Trophoblast cell (in vitro differentiated cells and primary cell): Measurements from ENCODE around the gene RRAGB.

Experiments used
- DNase-seq, 2 donors: peaks; one replicate each; pipeline ENCODE4 v3.0.0-alpha.2; 2016
- H2AFZ ChIP-seq: 2 replicates; pipeline ENCODE4 v1.6.1; 2013; ENCODE audit warnings: low read length, moderate library complexity, mild to moderate bottlenecking; ENCODE audit not compliant: insufficient read depth, poor library complexity
- H2AK5ac ChIP-seq: 2 replicates; pipeline ENCODE4 v1.6.1; 2013; ENCODE audit warnings: mild to moderate bottlenecking, low read length
- H2BK120ac ChIP-seq: 2 replicates; pipeline ENCODE4 v1.6.1; 2013; ENCODE audit warnings: low read length, mild to moderate bottlenecking, moderate library complexity; ENCODE audit not compliant: insufficient read depth, poor library complexity
- H2BK12ac ChIP-seq: 2 replicates; pipeline ENCODE4 v1.6.1; 2013; ENCODE audit warnings: mild to moderate bottlenecking, low read length, moderate library complexity
- H2BK5ac ChIP-seq: 2 replicates; pipeline ENCODE4 v1.6.1; 2013; ENCODE audit warnings: low read length, low read depth, moderate library complexity, mild to moderate bottlenecking; ENCODE audit not compliant: poor library complexity
- H3K14ac ChIP-seq: 2 replicates; pipeline ENCODE4 v1.6.1; 2013; ENCODE audit warnings: mild to moderate bottlenecking, low read length
- H3K18ac ChIP-seq: 2 replicates; pipeline ENCODE4 v1.6.1; 2013; ENCODE audit warnings: mild to moderate bottlenecking, low read length
- H3K23ac ChIP-seq: 2 replicates; pipeline ENCODE4 v1.6.1; 2013; ENCODE audit warnings: low read length
- H3K27ac ChIP-seq: 2 replicates; pipeline ENCODE4 v1.5.1; 2013; ENCODE audit warnings: low read depth, mild to moderate bottlenecking, inconsistent platforms, low read length, moderate library complexity
- H3K27me3 ChIP-seq: 2 replicates; pipeline ENCODE4 v1.6.1; 2013; ENCODE audit warnings: inconsistent platforms, mild to moderate bottlenecking, low read length, moderate library complexity; ENCODE audit not compliant: insufficient read depth
- H3K36me3 ChIP-seq, 2 experiments: 1 replicate in 1 of 2; 2 replicates in 1 of 2; pipeline ENCODE4 v1.6.1; 2013; ENCODE audit warnings: low read length in 2 of 2, mild to moderate bottlenecking in 2 of 2, moderate library complexity in 1 of 2; ENCODE audit not compliant: insufficient read depth in 2 of 2, control insufficient read depth in 1 of 2
- H3K4ac ChIP-seq: 2 replicates; pipeline ENCODE4 v1.6.1; 2013; ENCODE audit warnings: low read depth, mild to moderate bottlenecking, low read length, moderate library complexity
- H3K4me1 ChIP-seq, 2 experiments: 1 replicate in 1 of 2; 2 replicates in 1 of 2; pipeline ENCODE4 v1.6.1; 2013; ENCODE audit warnings: low read length in 2 of 2, mild to moderate bottlenecking in 2 of 2, moderate library complexity in 1 of 2; ENCODE audit not compliant: insufficient read depth in 2 of 2, control insufficient read depth in 1 of 2
- H3K4me2 ChIP-seq: 2 replicates; pipeline ENCODE4 v1.6.1; 2013; ENCODE audit warnings: inconsistent platforms, mild to moderate bottlenecking, low read length, moderate library complexity
- H3K4me3 ChIP-seq: 2 replicates; pipeline ENCODE4 v1.5.1; 2013; ENCODE audit warnings: mild to moderate bottlenecking, low read depth, low read length, inconsistent platforms
- H3K79me1 ChIP-seq: one replicate; pipeline ENCODE4 v1.6.1; 2013; ENCODE audit warnings: low read length
- H3K79me2 ChIP-seq: 2 replicates; pipeline ENCODE4 v1.6.1; 2013; ENCODE audit warnings: low read length, mild to moderate bottlenecking; ENCODE audit not compliant: control insufficient read depth, insufficient read depth, poor library complexity
- H3K9ac ChIP-seq: 2 replicates; pipeline ENCODE4 v1.6.1; 2013; ENCODE audit warnings: mild to moderate bottlenecking, low read length
- H3K9me3 ChIP-seq: 2 replicates; pipeline ENCODE4 v1.6.1; 2013; ENCODE audit warnings: low read depth, mild to moderate bottlenecking, control low read depth, inconsistent platforms, low read length; ENCODE audit not compliant: insufficient read depth
- H4K12ac ChIP-seq: 2 replicates; pipeline ENCODE4 v1.6.1; 2013; ENCODE audit warnings: low read depth, mild to moderate bottlenecking, low read length, moderate library complexity
- H4K8ac ChIP-seq: 2 replicates; pipeline ENCODE4 v1.6.1; 2013; ENCODE audit warnings: low read depth, mild to moderate bottlenecking, low read length, moderate library complexity
- H4K91ac ChIP-seq: one replicate; pipeline ENCODE4 v1.6.1; 2013; ENCODE audit warnings: low read depth, mild to moderate bottlenecking, low read length, moderate library complexity
- WGBS: extraction: QIAGEN DNeasy Blood & Tissue Kit; methylation state at CpG from one replicate; pipeline ENCODE4 v1.1.7; 2013; ENCODE audit warnings: missing lambda C conversion rate; ENCODE audit not compliant: insufficient read length, insufficient coverage; ENCODE audit errors: extremely low coverage; 5-methylcytosine and 5-hydroxymethylcytosine counted together

Gene RRAGB

GRCh38 chrX:55787727-55788126, 70.2 kb downstream of the RRAGB start:
- H3K23ac ChIP-seq: no peak overlapping the region
- no peak overlapping the region for H2BK5ac ChIP-seq
- no peak overlapping the region for H4K8ac ChIP-seq
- no peaks in the 10 kb centered on the region for H3K36me3 ChIP-seq
- no peaks in the 10 kb centered on the region for H3K79me2 ChIP-seq
- H3K4me2 ChIP-seq: no peak overlapping the region
- no peak overlapping the region for H2BK12ac ChIP-seq
- H2AFZ ChIP-seq: no peak overlapping the region
- H3K14ac ChIP-seq: no peak overlapping the region
- H3K9ac ChIP-seq: no peak overlapping the region
- H3K18ac ChIP-seq: no peak overlapping the region
- no peaks in the 10 kb centered on the region for H3K27me3 ChIP-seq
- H3K9me3 ChIP-seq: no peaks in the 10 kb centered on the region
- H4K12ac ChIP-seq: no peak overlapping the region
- no peak overlapping the region for H2AK5ac ChIP-seq
- no CpG with 5 or more reads among the region's 2 CpGs for WGBS
- H3K4ac ChIP-seq: no peak overlapping the region
- H3K79me1 ChIP-seq: peaks cover 7% of the 10 kb centered on the region
- no peak overlapping the region for H3K27ac ChIP-seq
- no peak overlapping the region for H4K91ac ChIP-seq
- peaks cover 5 to 8% of the 10 kb centered on the region in 2 experiments for H3K4me1 ChIP-seq
- DNase-seq: no peak
- no peak overlapping the region for H3K4me3 ChIP-seq
- no peak overlapping the region for H2BK120ac ChIP-seq

DNA sequence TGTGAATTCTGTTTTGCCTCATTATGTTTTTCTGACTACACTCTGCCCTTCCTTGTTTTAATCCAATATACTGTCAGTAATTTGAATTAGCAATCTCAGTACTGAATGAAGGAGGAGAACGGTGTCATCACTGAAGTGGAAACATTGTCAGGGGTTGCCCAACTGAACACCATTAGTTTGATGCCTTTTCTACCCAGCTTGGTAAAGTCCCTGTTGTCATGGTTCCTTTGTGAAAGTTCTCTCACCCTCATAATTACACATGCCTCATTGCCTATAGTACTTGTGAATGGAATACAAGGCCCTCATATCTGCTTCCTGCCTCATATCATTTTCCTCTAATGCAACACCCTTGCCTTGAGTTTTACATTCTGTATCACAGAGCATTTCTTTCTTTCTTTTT, 76.9 kb downstream of the RRAGB start:
- H3K23ac ChIP-seq: no peak overlapping the region
- H2BK5ac ChIP-seq: no peak overlapping the region
- H3K4me3 ChIP-seq: no peak overlapping the region
- no peak overlapping the region for H2BK12ac ChIP-seq
- no peak overlapping the region for H4K91ac ChIP-seq
- H3K79me1 ChIP-seq: no peaks in the 10 kb centered on the region
- H3K27me3 ChIP-seq: no peaks in the 10 kb centered on the region
- no peak overlapping the region for H2AFZ ChIP-seq
- H3K9ac ChIP-seq: no peak overlapping the region
- H3K79me2 ChIP-seq: no peaks in the 10 kb centered on the region
- no peaks in the 10 kb centered on the region for H3K4me1 ChIP-seq
- H3K36me3 ChIP-seq: no peaks in the 10 kb centered on the region
- H3K9me3 ChIP-seq: no peaks in the 10 kb centered on the region
- no peak overlapping the region for H3K4me2 ChIP-seq
- no peak overlapping the region for H2AK5ac ChIP-seq
- H3K18ac ChIP-seq: no peak overlapping the region
- no peak overlapping the region for H4K8ac ChIP-seq
- no peak overlapping the region for H3K4ac ChIP-seq
- WGBS: no CpG with 5 or more reads among the region's 1 CpG
- DNase-seq: no peak
- H3K14ac ChIP-seq: no peak overlapping the region
- H4K12ac ChIP-seq: no peak overlapping the region
- H2BK120ac ChIP-seq: no peak overlapping the region
- H3K27ac ChIP-seq: no peak overlapping the region

- H2AFZ ChIP-seq: no peak overlapping the region
- no peak overlapping the region for H2AK5ac ChIP-seq
- no peak overlapping the region for H3K23ac ChIP-seq
- H4K91ac ChIP-seq: no peak overlapping the region
- no peaks in the 10 kb centered on the region for H3K36me3 ChIP-seq
- H3K79me2 ChIP-seq: no peaks in the 10 kb centered on the region
- DNase-seq: peak in 1 of 2 donors; percentile 36
- H3K14ac ChIP-seq: no peak overlapping the region
- H3K27me3 ChIP-seq: no peaks in the 10 kb centered on the region
- H3K4me1 ChIP-seq: no peaks in the 10 kb centered on the region
- H3K4me2 ChIP-seq: no peak overlapping the region
- no peaks in the 10 kb centered on the region for H3K79me1 ChIP-seq
- H3K18ac ChIP-seq: no peak overlapping the region
- no peak overlapping the region for H3K4me3 ChIP-seq
- no peak overlapping the region for H3K4ac ChIP-seq
- H4K8ac ChIP-seq: no peak overlapping the region
- no peak overlapping the region for H2BK5ac ChIP-seq
- H2BK120ac ChIP-seq: no peak overlapping the region
- no peak overlapping the region for H3K9ac ChIP-seq
- WGBS: no CpG with 5 or more reads among the region's 3 CpGs
- H4K12ac ChIP-seq: no peak overlapping the region
- no peak overlapping the region for H2BK12ac ChIP-seq
- H3K9me3 ChIP-seq: no peaks in the 10 kb centered on the region
- no peak overlapping the region for H3K27ac ChIP-seq
Observed at GRCh38 chrX:55796496-55796895, 78.9 kb downstream of the RRAGB start.

DNA sequence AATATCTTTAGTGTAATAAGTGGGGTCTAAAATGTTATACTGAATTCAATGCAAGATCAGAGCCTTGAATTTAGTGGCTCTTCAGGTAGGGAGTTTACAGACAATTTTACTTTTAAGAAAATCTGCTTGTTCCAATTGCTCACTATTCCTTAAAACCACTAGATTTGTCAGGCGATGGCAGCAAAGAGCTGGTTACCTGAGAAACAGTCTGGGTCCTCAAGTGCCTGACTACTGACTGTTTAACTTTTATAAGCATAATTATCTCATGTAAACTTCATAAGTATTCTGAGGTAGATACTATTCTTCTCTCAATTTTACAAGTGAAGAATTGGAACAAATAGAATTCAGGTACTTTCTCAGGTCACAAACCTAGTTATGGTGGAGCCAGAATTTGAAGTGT, 84.3 kb downstream of the RRAGB start:
- Histone ChIP-seq H4K8ac (no peak overlapping the region), H3K4me1 (no peaks in the 10 kb centered on the region), H3K36me3 (no peaks in the 10 kb centered on the region), H3K79me2 (no peaks in the 10 kb centered on the region), H2AFZ (no peak overlapping the region), H3K18ac (no peak overlapping the region), H2BK120ac (no peak overlapping the region), H4K91ac (no peak overlapping the region), H3K23ac (no peak overlapping the region), H3K4me3 (no peak overlapping the region), H3K9me3 (no peaks in the 10 kb centered on the region), H2AK5ac (no peak overlapping the region), H3K4ac (no peak overlapping the region), H2BK12ac (no peak overlapping the region), H2BK5ac (no peak overlapping the region), H3K14ac (no peak overlapping the region), H3K27me3 (no peaks in the 10 kb centered on the region), H3K27ac (no peak overlapping the region), H3K79me1 (no peaks in the 10 kb centered on the region), H3K9ac (no peak overlapping the region), H3K4me2 (no peak overlapping the region), H4K12ac (no peak overlapping the region)
- WGBS: no CpG with 5 or more reads among the region's 1 CpG
- DNase-seq: no peak
